Stimulated activated CD8-positive, alpha-beta memory T cell treated with anti-CD3 and anti-CD28 coated beads, Interleukin-12 subunit alpha, Interleukin-12 subunit beta, amount 100 ng/mL, for 1 hour (primary cell): Measurements from ENCODE around the gene MYPOP.

Source experiments
- DNase-seq: peaks from one replicate; pipeline ENCODE4 v3.0.0-alpha.2; 2020; ENCODE audit warnings: low read depth

MYPOP gene

GRCh38 chr19:45901912-45902650 is at the start of gene MYPOP:
Gene MYPOP (minus strand): TSS chr19:45902613. CDS start chr19:45901773, 840 bp downstream.
- DNase-seq: no peak

GRCh38 chr19:45947926-45948325 is 45.5 kb upstream of the MYPOP start:
- DNase-seq: no peak

GRCh38 chr19:45940515-45940805 is 38.0 kb upstream of the MYPOP start:
- no peak for DNase-seq

GRCh38 chr19:45939792-45940514 is 37.5 kb upstream of the MYPOP start:
- DNase-seq: no peak

- DNase-seq: no peak
Observed at GRCh38 chr19:45938733-45939319, 36.4 kb upstream of the MYPOP start.

- DNase-seq: no peak
Observed at GRCh38 chr19:45935267-45935666, 32.9 kb upstream of the MYPOP start.

GRCh38 chr19:45934551-45935230 is 32.3 kb upstream of the MYPOP start:
- DNase-seq: no peak

GRCh38 chr19:45933759-45934158 is 31.3 kb upstream of the MYPOP start:
- no peak for DNase-seq

GRCh38 chr19:45931055-45931454 is 28.6 kb upstream of the MYPOP start:
- no peak for DNase-seq

- no peak for DNase-seq
Observed at GRCh38 chr19:45929247-45929646, 26.8 kb upstream of the MYPOP start.

GRCh38 chr19:45927565-45928261 is 25.3 kb upstream of the MYPOP start:
- DNase-seq: peak; percentile 72

- no peak for DNase-seq
Observed at GRCh38 chr19:45924891-45925447, 22.6 kb upstream of the MYPOP start.

GRCh38 chr19:45922281-45922680 is 19.9 kb upstream of the MYPOP start:
- no peak for DNase-seq

- no peak for DNase-seq
Observed at GRCh38 chr19:45920458-45920857, 18.0 kb upstream of the MYPOP start.

- no peak for DNase-seq
Observed at GRCh38 chr19:45919678-45920077, 17.3 kb upstream of the MYPOP start.

GRCh38 chr19:45918721-45919120 is 16.3 kb upstream of the MYPOP start:
- no peak for DNase-seq

GRCh38 chr19:45917421-45918091 is 15.1 kb upstream of the MYPOP start:
- DNase-seq: no peak

- no peak for DNase-seq
Observed at GRCh38 chr19:45913874-45914830, 11.7 kb upstream of the MYPOP start, which contains the start of gene NANOS2. Gene NANOS2 (minus strand): TSS chr19:45914778. CDS start chr19:45914693, 85 bp downstream.

- no peak for DNase-seq
Observed at GRCh38 chr19:45911291-45911690, 8.9 kb upstream of the MYPOP start.

GRCh38 chr19:45908956-45909355 is 6.5 kb upstream of the MYPOP start:
- DNase-seq: no peak
